HEK293T (cell line): ENCODE measurements around the gene CCL19.

ENCODE experiments used
- ARNT ChIP-seq: fragments of 450-650 bp; IDR thresholded peaks from 2 replicates; pipeline ENCODE4 v1.6.1; 2017; ENCODE audit warnings: mild to moderate bottlenecking
- BHLHE40 ChIP-seq: fragments of 450-650 bp; IDR thresholded peaks from 2 replicates; pipeline ENCODE4 v1.6.1; 2016; ENCODE audit warnings: mild to moderate bottlenecking, moderate library complexity, borderline replicate concordance
- CTBP1 ChIP-seq: fragments of 450-650 bp; IDR thresholded peaks from 2 replicates; pipeline ENCODE4 v1.6.1; 2016; ENCODE audit warnings: borderline replicate concordance
- ELF4 ChIP-seq: fragments of 450-650 bp; IDR thresholded peaks from 2 replicates; pipeline ENCODE4 v1.6.1; 2017; ENCODE audit warnings: antibody characterized with exemption
- FOXA1 ChIP-seq: fragments of 450-650 bp; IDR thresholded peaks from 2 replicates; pipeline ENCODE4 v1.6.1; 2016; ENCODE audit warnings: mild to moderate bottlenecking
- FOXK2 ChIP-seq: fragments of 450-650 bp; IDR thresholded peaks from 2 replicates; pipeline ENCODE4 v1.6.1; 2016; ENCODE audit warnings: mild to moderate bottlenecking
- FOXM1 ChIP-seq: fragments of 450-650 bp; IDR thresholded peaks from 2 replicates; pipeline ENCODE4 v1.6.1; 2017; ENCODE audit warnings: mild to moderate bottlenecking, borderline replicate concordance
- HDGF ChIP-seq: fragments of 450-650 bp; IDR thresholded peaks from 2 replicates; pipeline ENCODE4 v1.6.1; 2017; ENCODE audit warnings: antibody characterized with exemption, borderline replicate concordance
- L3MBTL2 ChIP-seq: fragments of 450-650 bp; conservative IDR thresholded peaks from 2 replicates; pipeline ENCODE4 v1.6.1; 2016; ENCODE audit warnings: mild to moderate bottlenecking
- NFRKB ChIP-seq: fragments of 450-650 bp; IDR thresholded peaks from 2 replicates; pipeline ENCODE4 v1.6.1; 2016; ENCODE audit warnings: mild to moderate bottlenecking, moderate library complexity
- PKNOX1 ChIP-seq: fragments of 450-650 bp; IDR thresholded peaks from 2 replicates; pipeline ENCODE4 v1.6.1; 2016
- SUZ12 ChIP-seq: fragments of 450-650 bp; IDR thresholded peaks from 2 replicates; pipeline ENCODE4 v1.6.1; 2016; ENCODE audit warnings: mild to moderate bottlenecking
- ZNF384 ChIP-seq: fragments of 450-650 bp; IDR thresholded peaks from 2 replicates; pipeline ENCODE4 v1.6.1; 2016

- no peak for TF ChIP-seq FOXM1
- TF ChIP-seq CTBP1: no peak
- TF ChIP-seq ARNT: no peak
- TF ChIP-seq BHLHE40: no peak
- no peak for TF ChIP-seq NFRKB
- no peak for TF ChIP-seq SUZ12
- TF ChIP-seq PKNOX1: no peak
- no peak for TF ChIP-seq FOXA1
- TF ChIP-seq FOXK2: no peak
- TF ChIP-seq ZNF384: no peak
- TF ChIP-seq L3MBTL2: no peak
- TF ChIP-seq ELF4: no peak
- no peak for TF ChIP-seq HDGF
Measured at GRCh38 chr9:34707130-34707529, 16.1 kb upstream of the CCL19 start.
